MM.1S (cell line): ENCODE data around the gene LAYN.

Experiments
- DNase-seq: peaks from one replicate; pipeline ENCODE4 v3.0.0-alpha.2; 2015
- H2AFZ ChIP-seq: fragments of 300-600 bp; sonication (generic); 2 replicates; pipeline ENCODE4 v1.6.0; 2016; ENCODE audit warnings: antibody characterized with exemption, low read length
- H3F3A ChIP-seq: fragments of 300-600 bp; sonication (generic); 2 replicates; pipeline ENCODE4 v1.6.1; 2016; ENCODE audit warnings: mild to moderate bottlenecking, antibody characterized with exemption, low read length, moderate library complexity, mixed read lengths; ENCODE audit not compliant: insufficient read depth
- H3K27ac ChIP-seq: fragments of 300-600 bp; sonication (generic); 2 replicates; pipeline ENCODE4 v1.5.1; 2016; ENCODE audit warnings: mild to moderate bottlenecking, low read length
- H3K27me3 ChIP-seq: fragments of 300-600 bp; sonication (generic); replicated peaks from 2 replicates; pipeline ENCODE4 v1.6.0; 2016; ENCODE audit warnings: low read length; ENCODE audit not compliant: insufficient read depth
- H3K36me3 ChIP-seq: fragments of 300-600 bp; sonication (generic); replicated peaks from 2 replicates; pipeline ENCODE4 v1.6.1; 2016; ENCODE audit warnings: mild to moderate bottlenecking, low read length, mixed read lengths; ENCODE audit not compliant: insufficient read depth
- H3K4me1 ChIP-seq: fragments of 300-600 bp; sonication (generic); 2 replicates; pipeline ENCODE4 v1.6.1; 2016; ENCODE audit warnings: low read length, mixed read lengths
- H3K4me2 ChIP-seq: fragments of 300-600 bp; sonication (generic); 2 replicates; pipeline ENCODE4 v1.6.0; 2016; ENCODE audit warnings: low read depth, low read length
- H3K4me3 ChIP-seq: fragments of 300-600 bp; sonication (generic); 2 replicates; pipeline ENCODE4 v1.5.1; 2016; ENCODE audit warnings: low read length, mixed read lengths
- H3K79me2 ChIP-seq: fragments of 300-600 bp; sonication (generic); 2 replicates; pipeline ENCODE4 v1.6.1; 2016; ENCODE audit warnings: mixed run types, low read length, mixed read lengths
- H3K9ac ChIP-seq: fragments of 300-600 bp; sonication (generic); 2 replicates; pipeline ENCODE4 v1.6.1; 2016; ENCODE audit warnings: low read length, mixed read lengths
- H3K9me2 ChIP-seq: fragments of 300-600 bp; sonication (generic); replicated peaks from 2 replicates; pipeline ENCODE4 v1.6.1; 2016; ENCODE audit warnings: mild to moderate bottlenecking, low read length, mixed read lengths; ENCODE audit not compliant: insufficient read depth
- H3K9me3 ChIP-seq: fragments of 300-600 bp; sonication (generic); replicated peaks from 2 replicates; pipeline ENCODE4 v1.6.1; 2016; ENCODE audit warnings: mild to moderate bottlenecking, low read length, mixed read lengths; ENCODE audit not compliant: insufficient read depth
- H4K20me1 ChIP-seq: fragments of 300-600 bp; sonication (generic); 2 replicates; pipeline ENCODE4 v1.6.1; 2016; ENCODE audit warnings: mild to moderate bottlenecking, low read length, moderate library complexity, mixed read lengths; ENCODE audit not compliant: insufficient read depth
- EZH2 ChIP-seq: fragments of 300-600 bp; sonication (generic); optimal IDR thresholded peaks from 2 replicates; pipeline ENCODE3; 2017; ENCODE audit warnings: low read depth, mild to moderate bottlenecking, antibody characterized with exemption, low read length, mixed read lengths
- EZH2phosphoT487 ChIP-seq: fragments of 300-600 bp; sonication (generic); IDR thresholded peaks from 2 replicates; pipeline ENCODE4 v1.6.1; 2018; ENCODE audit warnings: antibody characterized with exemption, low read length
- TF ChIP-seq, protein P1 (sequence below): fragments of 300-600 bp; sonication (generic); IDR thresholded peaks from 2 replicates; pipeline ENCODE4 v1.5.1; 2016; ENCODE audit warnings: antibody characterized with exemption, low read length, mixed read lengths

The LAYN gene

GRCh38 chr11:111528557-111528956 lies 12.0 kb upstream of the LAYN start:
- Histone ChIP-seq H4K20me1 (no peaks in the 10 kb centered on the region), H3K79me2 (no peaks in the 10 kb centered on the region), H3K9ac (no peak overlapping the region), H3K4me3 (no peak overlapping the region), H3K27ac (no peak overlapping the region), H3K27me3 (no peaks in the 10 kb centered on the region), H3K9me3 (no peaks in the 10 kb centered on the region), H3K4me2 (no peak overlapping the region), H3K36me3 (no peaks in the 10 kb centered on the region), H3K4me1 (peaks cover 36% of the 10 kb centered on the region), H3F3A (peaks cover 24% of the 10 kb centered on the region), H3K9me2 (no peaks in the 10 kb centered on the region), H2AFZ (no peak overlapping the region)
- TF ChIP-seq EZH2phosphoT487 = no peak
- TF ChIP-seq, protein P1, sequence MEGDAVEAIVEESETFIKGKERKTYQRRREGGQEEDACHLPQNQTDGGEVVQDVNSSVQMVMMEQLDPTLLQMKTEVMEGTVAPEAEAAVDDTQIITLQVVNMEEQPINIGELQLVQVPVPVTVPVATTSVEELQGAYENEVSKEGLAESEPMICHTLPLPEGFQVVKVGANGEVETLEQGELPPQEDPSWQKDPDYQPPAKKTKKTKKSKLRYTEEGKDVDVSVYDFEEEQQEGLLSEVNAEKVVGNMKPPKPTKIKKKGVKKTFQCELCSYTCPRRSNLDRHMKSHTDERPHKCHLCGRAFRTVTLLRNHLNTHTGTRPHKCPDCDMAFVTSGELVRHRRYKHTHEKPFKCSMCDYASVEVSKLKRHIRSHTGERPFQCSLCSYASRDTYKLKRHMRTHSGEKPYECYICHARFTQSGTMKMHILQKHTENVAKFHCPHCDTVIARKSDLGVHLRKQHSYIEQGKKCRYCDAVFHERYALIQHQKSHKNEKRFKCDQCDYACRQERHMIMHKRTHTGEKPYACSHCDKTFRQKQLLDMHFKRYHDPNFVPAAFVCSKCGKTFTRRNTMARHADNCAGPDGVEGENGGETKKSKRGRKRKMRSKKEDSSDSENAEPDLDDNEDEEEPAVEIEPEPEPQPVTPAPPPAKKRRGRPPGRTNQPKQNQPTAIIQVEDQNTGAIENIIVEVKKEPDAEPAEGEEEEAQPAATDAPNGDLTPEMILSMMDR = peak; percentile 26
- TF ChIP-seq EZH2 = no peak
- DNase-seq = no peak

DNA sequence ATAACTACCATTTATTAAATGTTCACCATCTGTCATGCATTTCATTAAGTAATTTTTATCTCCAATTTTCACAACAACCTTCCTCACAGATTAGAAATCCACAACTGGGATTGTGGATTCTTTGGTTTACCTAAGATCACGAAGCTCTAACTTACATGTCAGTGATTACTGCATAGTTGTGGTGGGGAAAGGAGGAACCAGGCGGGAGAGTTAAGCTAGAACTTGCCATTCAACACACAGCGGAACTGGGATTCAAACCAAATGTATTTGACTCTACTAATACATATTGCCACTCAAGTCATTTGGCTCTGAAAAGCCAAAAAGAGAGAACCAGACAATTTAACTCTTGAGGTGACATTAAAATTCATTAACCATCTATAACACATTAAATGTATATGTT lies 10.4 kb upstream of the LAYN start:
- H3K9me2 ChIP-seq = no peaks in the 10 kb centered on the region
- no peak overlapping the region for H3K4me2 ChIP-seq
- no peak for DNase-seq
- no peak overlapping the region for H2AFZ ChIP-seq
- H3F3A ChIP-seq = peaks cover 24% of the 10 kb centered on the region
- H3K4me3 ChIP-seq = no peak overlapping the region
- no peaks in the 10 kb centered on the region for H3K36me3 ChIP-seq
- H3K27me3 ChIP-seq = no peaks in the 10 kb centered on the region
- H3K4me1 ChIP-seq = peaks cover 36% of the 10 kb centered on the region
- no peaks in the 10 kb centered on the region for H4K20me1 ChIP-seq
- no peaks in the 10 kb centered on the region for H3K9me3 ChIP-seq
- no peak overlapping the region for H3K9ac ChIP-seq
- H3K79me2 ChIP-seq = no peaks in the 10 kb centered on the region
- TF ChIP-seq EZH2 (no peak), EZH2phosphoT487 (no peak)
- TF ChIP-seq, protein P1 = no peak
- H3K27ac ChIP-seq = no peak overlapping the region

DNA sequence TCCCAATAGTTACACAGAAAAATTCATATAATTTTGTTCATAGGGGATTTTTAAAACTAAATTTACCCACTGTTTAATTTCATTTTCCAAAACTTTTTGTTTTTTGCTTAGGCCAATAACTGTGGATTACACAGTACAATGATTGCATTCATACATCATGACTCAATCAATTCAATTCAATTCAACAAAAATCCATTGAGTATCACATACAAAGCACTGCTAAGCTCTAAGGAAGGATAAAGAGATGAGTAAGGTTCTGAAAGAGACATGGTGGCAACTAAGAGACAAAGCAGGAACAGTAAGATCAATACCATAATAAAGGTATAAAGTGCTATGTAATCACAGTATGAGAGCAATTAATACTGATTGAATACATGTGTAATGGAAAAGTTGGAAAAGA lies 9.4 kb upstream of the LAYN start:
- H3K36me3 ChIP-seq = no peaks in the 10 kb centered on the region
- DNase-seq = no peak
- peak overlapping the region; percentile 55 for H3K4me2 ChIP-seq
- no peaks in the 10 kb centered on the region for H3K79me2 ChIP-seq
- H3K4me3 ChIP-seq = peak overlapping the region; percentile 7; the same call in 1 of the 2 replicates
- no peaks in the 10 kb centered on the region for H3K9me2 ChIP-seq
- H3K4me1 ChIP-seq = peaks cover 33% of the 10 kb centered on the region
- H3K9me3 ChIP-seq = no peaks in the 10 kb centered on the region
- H3K9ac ChIP-seq = peak overlapping the region; percentile 39; the same call in 1 of the 2 replicates
- peak overlapping the region; percentile 12; the same call in 1 of the 2 replicates for H2AFZ ChIP-seq
- H3K27ac ChIP-seq = peak overlapping the region; percentile 88; the same call in 1 of the 2 replicates
- no peaks in the 10 kb centered on the region for H3K27me3 ChIP-seq
- H3F3A ChIP-seq = peaks cover 24% of the 10 kb centered on the region
- H4K20me1 ChIP-seq = no peaks in the 10 kb centered on the region
- TF ChIP-seq, protein P1 = no peak
- no peak for TF ChIP-seq EZH2
- no peak for TF ChIP-seq EZH2phosphoT487
